Karpas-422 (cell line): ENCODE measurements around the gene P3R3URF. TPM values are rescaled to one million over a fixed set of nuclear protein-coding genes. Genes with fewer than 3 reads are reported as not detected.
"Not testable (repeated sequence)": the region's sequence is repeated elsewhere in the genome, so short reads cannot be mapped to it uniquely, and the experiment has no call there.

Experiments used
- DNase-seq: peaks from one replicate; pipeline ENCODE4 v3.0.0-alpha.2; 2015
- H2AFZ ChIP-seq: fragments of 200-600 bp; sonication (generic); 2 replicates; pipeline ENCODE4 v1.6.1; 2014; ENCODE audit warnings: antibody characterized with exemption, low read length, mixed read lengths
- H3K27ac ChIP-seq: fragments of 200-600 bp; sonication (generic); 2 replicates; pipeline ENCODE4 v1.5.1; 2014; ENCODE audit warnings: mild to moderate bottlenecking, low read length, moderate library complexity
- H3K27me3 ChIP-seq: fragments of 200-600 bp; sonication (generic); 2 replicates; pipeline ENCODE4 v1.6.1; 2014; ENCODE audit warnings: low read length, mixed read lengths
- H3K36me3 ChIP-seq: fragments of 200-600 bp; sonication (generic); 2 replicates; pipeline ENCODE4 v1.6.1; 2014; ENCODE audit warnings: low read length, mixed read lengths; ENCODE audit not compliant: insufficient read depth
- H3K4me1 ChIP-seq: fragments of 200-600 bp; sonication (generic); 2 replicates; pipeline ENCODE4 v1.6.1; 2014; ENCODE audit warnings: mild to moderate bottlenecking, low read length, mixed read lengths
- H3K4me2 ChIP-seq: fragments of 200-600 bp; sonication (generic); 2 replicates; pipeline ENCODE4 v1.6.1; 2014; ENCODE audit warnings: low read length, low read depth, mild to moderate bottlenecking; ENCODE audit not compliant: poor library complexity, severe bottlenecking
- H3K4me3 ChIP-seq: fragments of 200-600 bp; sonication (generic); 2 replicates; pipeline ENCODE4 v1.5.1; 2014; ENCODE audit warnings: mild to moderate bottlenecking, antibody characterized with exemption, low read length, mixed read lengths
- H3K79me2 ChIP-seq: fragments of 200-600 bp; sonication (generic); 2 replicates; pipeline ENCODE4 v1.6.1; 2014; ENCODE audit warnings: mild to moderate bottlenecking, low read length, mixed read lengths
- H3K9ac ChIP-seq: fragments of 200-600 bp; sonication (generic); 2 replicates; pipeline ENCODE4 v1.6.0; 2014; ENCODE audit warnings: low read length
- H3K9me2 ChIP-seq: fragments of 200-600 bp; sonication (generic), shearing (Covaris generic); replicated peaks from 2 replicates; pipeline ENCODE4 v1.6.0; 2014; ENCODE audit warnings: mild to moderate bottlenecking, low read length, moderate library complexity; ENCODE audit not compliant: insufficient read depth
- H3K9me3 ChIP-seq: fragments of 300-700, 200-600 bp; sonication (generic); 2 replicates; pipeline ENCODE4 v1.6.1; 2014; ENCODE audit warnings: low read length, mixed read lengths
- H4K20me1 ChIP-seq: fragments of 200-600 bp; sonication (generic); 2 replicates; pipeline ENCODE4 v1.6.1; 2014; ENCODE audit warnings: mild to moderate bottlenecking, antibody characterized with exemption, low read length, low read depth; ENCODE audit not compliant: insufficient read depth
- total RNA-seq: library from RNA; depleted of rRNA; stranded (reverse); fragments of >200 nt; shearing (Covaris generic); gene quantifications from 2 replicates; pipeline ENCODE4 v1.2.3, GENCODE V29; 2014; ENCODE audit warnings: low replicate concordance; rRNA removed

P3R3URF gene
- not detected in 2 replicates for total RNA-seq

DNA sequence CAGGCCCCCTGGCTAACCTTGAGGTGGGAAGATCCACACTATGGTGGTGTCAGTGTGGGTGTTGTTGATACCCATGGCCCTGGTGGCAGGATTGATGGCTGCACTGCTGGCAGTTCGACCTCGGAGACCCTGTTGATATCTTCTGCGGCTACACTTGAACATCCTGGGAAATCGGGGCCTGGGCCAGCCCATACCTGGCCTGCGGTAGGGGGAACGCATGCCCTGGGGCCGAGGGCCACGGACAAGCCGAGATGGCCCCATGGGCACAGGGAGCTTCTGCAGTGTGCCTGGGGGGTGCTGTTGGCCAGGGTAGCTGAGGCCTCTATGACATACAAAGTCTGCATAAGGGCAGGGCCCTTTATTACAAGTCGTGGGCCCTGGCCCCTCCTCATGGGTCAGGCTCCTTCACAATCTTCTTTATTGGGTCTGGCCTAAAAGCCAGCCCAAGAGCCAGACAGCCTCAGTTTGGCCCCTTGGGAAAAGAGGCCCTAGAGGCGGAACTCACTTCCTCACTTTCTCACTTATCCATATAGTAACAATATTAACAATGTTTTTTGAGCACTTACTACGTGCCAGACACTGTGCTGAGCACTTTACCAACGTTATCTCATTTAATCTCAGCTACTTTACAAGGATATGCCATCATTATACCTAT, at the start of gene P3R3URF:
Gene P3R3URF, minus strand, starts transcription at position 278 of the 655 bp plus-strand sequence. Its CDS starts 17 bp downstream, at position 261.
- H3K9ac ChIP-seq = no peak within 1 kb of the TSS
- no peak within 1 kb of the TSS for H3K4me2 ChIP-seq
- H2AFZ ChIP-seq = no peak within 1 kb of the TSS
- no peaks in the 10 kb centered on the region for H3K9me2 ChIP-seq
- no peaks in the 10 kb centered on the region for H4K20me1 ChIP-seq
- H3K36me3 ChIP-seq = no peaks in the 10 kb centered on the region
- no peak within 1 kb of the TSS for H3K4me3 ChIP-seq
- no peaks in the 10 kb centered on the region; the same call in 1 of the 2 replicates for H3K27me3 ChIP-seq
- no peaks in the 10 kb centered on the region for H3K79me2 ChIP-seq
- DNase-seq = peak; percentile 69
- H3K4me1 ChIP-seq = peaks cover 36% of the 10 kb centered on the region
- H3K27ac ChIP-seq = no peak within 1 kb of the TSS
- H3K9me3 ChIP-seq = no peaks in the 10 kb centered on the region

DNA sequence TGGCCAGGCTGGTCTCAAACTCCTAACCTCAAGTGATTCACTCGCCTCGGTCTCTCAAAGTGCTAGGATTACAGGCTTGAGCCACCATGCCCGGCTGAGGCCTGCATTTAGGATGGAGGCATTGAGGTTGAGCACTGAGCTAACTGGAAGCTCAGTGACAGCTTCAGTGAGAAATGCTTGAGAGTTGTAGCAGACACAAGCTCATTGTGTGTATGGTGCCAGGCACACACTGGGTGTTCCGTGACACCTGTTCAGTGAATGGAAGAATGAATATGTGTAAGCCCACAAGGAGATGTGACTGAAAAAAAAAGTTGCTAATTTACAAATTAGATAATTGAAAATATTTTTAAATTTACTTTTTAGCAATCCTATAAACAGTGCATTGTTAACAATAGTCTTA, 48.7 kb upstream of the P3R3URF start:
- Histone ChIP-seq H3K4me3 (no peak overlapping the region), H3K27ac (no peak overlapping the region), H3K79me2 (no peaks in the 10 kb centered on the region), H3K4me2 (no peak overlapping the region), H4K20me1 (no peaks in the 10 kb centered on the region), H3K27me3 (no peaks in the 10 kb centered on the region), H3K9ac (no peak overlapping the region), H3K9me2 (no peaks in the 10 kb centered on the region), H3K4me1 (peaks cover 3% of the 10 kb centered on the region; the same call in 1 of the 2 replicates), H3K36me3 (no peaks in the 10 kb centered on the region), H2AFZ (no peak overlapping the region), H3K9me3 (no peaks in the 10 kb centered on the region)
- no peak for DNase-seq

DNA sequence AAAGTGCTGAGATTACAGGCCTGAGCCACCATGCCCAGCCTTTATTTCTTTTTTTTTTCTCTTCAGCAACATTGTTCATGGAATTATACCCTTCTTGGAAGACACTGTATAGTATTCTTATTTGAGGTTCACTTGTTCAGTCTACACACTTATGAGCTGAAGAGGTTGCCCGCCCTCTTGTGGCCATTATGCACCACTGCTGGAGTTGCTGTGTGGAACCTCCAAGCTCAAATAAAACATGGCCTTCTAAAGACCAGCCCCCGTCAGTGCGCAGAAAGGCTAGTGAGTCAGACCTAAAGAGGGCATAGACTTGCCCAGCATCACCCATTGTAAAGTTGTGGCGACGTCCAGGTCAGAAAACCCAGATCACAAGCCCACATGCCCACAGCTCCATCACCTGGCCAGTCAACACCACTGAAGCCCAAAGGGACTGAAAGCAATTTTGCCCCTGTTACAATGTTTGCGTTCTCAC, 47.2 kb upstream of the P3R3URF start:
- Histone ChIP-seq H3K27ac (no peak overlapping the region), H2AFZ (0 out of 2 replicates have a peak overlapping the region, but pooled peaks have one; percentile 82), H3K4me2 (no peak overlapping the region), H3K4me1 (peaks cover 3% of the 10 kb centered on the region; the same call in 1 of the 2 replicates), H3K9me2 (no peaks in the 10 kb centered on the region), H4K20me1 (no peaks in the 10 kb centered on the region), H3K9ac (0 out of 2 replicates have a peak overlapping the region, but pooled peaks have one; percentile 23), H3K9me3 (no peaks in the 10 kb centered on the region), H3K4me3 (no peak overlapping the region), H3K36me3 (no peaks in the 10 kb centered on the region), H3K27me3 (no peaks in the 10 kb centered on the region), H3K79me2 (no peaks in the 10 kb centered on the region)
- peak; percentile 93 for DNase-seq

DNA sequence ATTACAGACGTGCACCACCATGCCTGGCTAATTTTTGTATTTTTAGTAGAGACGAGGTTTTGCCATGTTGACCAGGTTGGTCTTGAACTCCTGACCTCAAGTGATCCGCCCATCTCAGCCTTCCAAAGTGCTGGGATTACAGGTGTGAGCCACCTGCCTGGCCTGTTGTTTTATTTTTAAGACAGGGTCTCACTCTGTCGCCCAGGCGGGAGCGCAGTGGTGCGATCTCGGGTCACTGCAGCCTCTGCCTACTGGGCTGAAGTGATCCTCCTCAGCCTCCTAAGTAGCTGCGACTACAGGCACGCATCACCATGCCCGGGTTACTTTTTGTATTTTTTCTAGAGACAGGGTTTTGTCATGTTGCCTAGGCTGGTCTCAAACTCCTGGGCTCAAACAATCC, 46.8 kb upstream of the P3R3URF start:
- not testable (repeated sequence) for H3K9ac ChIP-seq, H3K36me3 ChIP-seq, H3K27ac ChIP-seq, H2AFZ ChIP-seq, H3K4me2 ChIP-seq, H4K20me1 ChIP-seq, H3K4me1 ChIP-seq, H3K79me2 ChIP-seq, H3K9me2 ChIP-seq, H3K4me3 ChIP-seq, DNase-seq, H3K27me3 ChIP-seq, H3K9me3 ChIP-seq

- no peaks in the 10 kb centered on the region for H3K27me3 ChIP-seq
- no peaks in the 10 kb centered on the region for H3K9me2 ChIP-seq
- no peak overlapping the region for H3K4me3 ChIP-seq
- H4K20me1 ChIP-seq = no peaks in the 10 kb centered on the region
- no peaks in the 10 kb centered on the region for H3K36me3 ChIP-seq
- H3K9me3 ChIP-seq = no peaks in the 10 kb centered on the region
- no peak overlapping the region for H3K27ac ChIP-seq
- no peak overlapping the region for H2AFZ ChIP-seq
- no peaks in the 10 kb centered on the region for H3K79me2 ChIP-seq
- H3K4me2 ChIP-seq = no peak overlapping the region
- peaks cover 3% of the 10 kb centered on the region; the same call in 1 of the 2 replicates for H3K4me1 ChIP-seq
- no peak overlapping the region for H3K9ac ChIP-seq
- DNase-seq = no peak
These were observed 45.5 kb upstream of the P3R3URF start for GRCh38 chr1:46221749-46222148.

DNA sequence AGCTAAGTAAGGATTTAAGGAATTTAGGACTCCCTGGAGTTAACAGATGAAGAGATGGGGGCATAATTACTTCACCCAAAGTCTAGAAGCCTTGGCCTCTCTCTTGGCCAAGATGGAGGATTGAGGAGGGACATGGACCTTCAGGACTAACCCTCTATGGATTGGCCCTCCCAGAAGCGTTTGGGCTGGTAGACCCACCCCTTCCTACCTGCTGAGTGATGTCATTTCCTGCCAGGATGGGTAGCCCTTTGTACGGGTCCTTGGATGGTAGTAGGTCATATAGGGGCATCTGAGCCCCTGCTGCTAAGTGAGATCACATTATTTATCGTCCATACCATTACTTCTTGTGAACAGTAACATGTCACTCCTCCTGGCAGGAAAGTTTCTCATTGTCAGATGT, 44.5 kb upstream of the P3R3URF start:
- Histone ChIP-seq H3K4me2 (no peak overlapping the region), H3K9me3 (no peaks in the 10 kb centered on the region), H4K20me1 (no peaks in the 10 kb centered on the region), H3K79me2 (no peaks in the 10 kb centered on the region), H3K27ac (no peak overlapping the region), H3K4me1 (peaks cover 3% of the 10 kb centered on the region; the same call in 1 of the 2 replicates), H3K9ac (no peak overlapping the region), H3K4me3 (no peak overlapping the region), H3K9me2 (no peaks in the 10 kb centered on the region), H3K27me3 (no peaks in the 10 kb centered on the region), H2AFZ (0 out of 2 replicates have a peak overlapping the region, but pooled peaks have one; percentile 30), H3K36me3 (no peaks in the 10 kb centered on the region)
- peak; percentile 49 for DNase-seq

- no peaks in the 10 kb centered on the region for H3K27me3 ChIP-seq
- H4K20me1 ChIP-seq = no peaks in the 10 kb centered on the region
- no peaks in the 10 kb centered on the region for H3K79me2 ChIP-seq
- H3K9me3 ChIP-seq = no peaks in the 10 kb centered on the region
- H3K4me2 ChIP-seq = no peak overlapping the region
- H3K27ac ChIP-seq = no peak overlapping the region
- no peak overlapping the region for H3K4me3 ChIP-seq
- no peak for DNase-seq
- H3K36me3 ChIP-seq = no peaks in the 10 kb centered on the region
- peaks cover 3% of the 10 kb centered on the region; the same call in 1 of the 2 replicates for H3K4me1 ChIP-seq
- no peaks in the 10 kb centered on the region for H3K9me2 ChIP-seq
- H2AFZ ChIP-seq = no peak overlapping the region
- no peak overlapping the region for H3K9ac ChIP-seq
These were observed 43.5 kb upstream of the P3R3URF start for GRCh38 chr1:46219551-46220520.

- H3K4me3 ChIP-seq = no peak overlapping the region
- H3K4me1 ChIP-seq = no peaks in the 10 kb centered on the region; the same call in 1 of the 2 replicates
- no peak overlapping the region for H3K9ac ChIP-seq
- peak overlapping the region; percentile 78; the same call in 1 of the 2 replicates for H2AFZ ChIP-seq
- H3K27me3 ChIP-seq = no peaks in the 10 kb centered on the region
- H4K20me1 ChIP-seq = no peaks in the 10 kb centered on the region
- H3K27ac ChIP-seq = no peak overlapping the region
- no peak for DNase-seq
- H3K36me3 ChIP-seq = no peaks in the 10 kb centered on the region
- no peak overlapping the region for H3K4me2 ChIP-seq
- H3K9me2 ChIP-seq = no peaks in the 10 kb centered on the region
- H3K79me2 ChIP-seq = no peaks in the 10 kb centered on the region
- no peaks in the 10 kb centered on the region for H3K9me3 ChIP-seq
These were observed 42.2 kb upstream of the P3R3URF start for GRCh38 chr1:46218443-46218842.
